ENCODE data around the gene TRIO. TPM values are rescaled to one million over a fixed set of nuclear protein-coding genes. Genes with fewer than 3 reads are reported as not detected.

TRIO gene
- total RNA-seq, 1 experiment from 2014 or later = 68.4 TPM

GRCh38 chr5:14298126-14298847, 155.1 kb downstream of the TRIO start:
- Histone ChIP-seq H2AFZ (ENCODE audit: low read depth, low read length, poor library complexity, severe bottlenecking) (no peak overlapping the region), H3K36me3 (ENCODE audit: control insufficient read depth in 1 of 2, insufficient read depth in 2 of 2, low read length in 2 of 2) (peaks cover 3 to 8% of the 10 kb centered on the region in 2 experiments; a peak in 3 of 4 replicates), H4K20me1 (ENCODE audit: insufficient read depth) (no peaks in the 10 kb centered on the region), H3K4me3 (replicated peaks in 1 of 2; ENCODE audit: low read depth in 1 of 2, low read length in 2 of 2) (no peak overlapping the region), H3K4me1 (ENCODE audit: control insufficient read depth in 1 of 2, insufficient read depth in 2 of 2, low read length in 2 of 2) (no peaks in the 10 kb centered on the region), H3K4me2 (ENCODE audit: low read length) (no peak overlapping the region), H3K9me3 (ENCODE audit: control insufficient read depth in 1 of 2, insufficient read depth in 1 of 2, low read depth in 1 of 2, low read length in 2 of 2) (no peaks in the 10 kb centered on the region), H3K27me3 (ENCODE audit: insufficient read depth, low read length) (no peaks in the 10 kb centered on the region), H3K79me2 (ENCODE audit: insufficient read depth, low read length) (peaks cover 6% of the 10 kb centered on the region; the same call in 1 of the 2 replicates), H3K9ac (ENCODE audit: low read length) (no peak overlapping the region), H3K27ac (ENCODE audit: low read depth, low read length) (no peak overlapping the region), H3K9me2 (ENCODE audit: insufficient read depth) (no peaks in the 10 kb centered on the region)
- ChIA-PET RAD21 (ENCODE audit: low non-redundant PET in 1 of 2, low total read pairs in 2 of 2, uncharacterized antibody in 2 of 2, unreplicated experiment in 2 of 2) (no interaction called here), CTCF (no interaction called here), POLR2A (no interaction called here)
- no TSS peak for BruUV-seq (replicated peaks)
- DNase-seq (ENCODE audit: low read depth, low spot score) = no peak
- no peak for ATAC-seq
- no peak for TF ChIP-seq JUND (IDR thresholded peaks at IDR 0.05)
- TF ChIP-seq EGR1 (IDR thresholded peaks at IDR 0.05; ENCODE audit: low read depth) = no peak
- no peak for TF ChIP-seq POLR2A (IDR thresholded peaks at IDR 0.05; ENCODE audit: borderline replicate concordance, extremely low read depth, insufficient read depth, insufficient read length)
- TF ChIP-seq ZNF274 (IDR thresholded peaks at IDR 0.05; ENCODE audit: low read depth, low read length) = no peak
- TF ChIP-seq ATF3 (IDR thresholded peaks at IDR 0.05) = no peak
- intact Hi-C loops (cut with micrococcal nuclease) = no loop called here

GRCh38 chr5:14299666-14300065, 156.5 kb downstream of the TRIO start:
- ChIA-PET RAD21 (ENCODE audit: low non-redundant PET in 1 of 2, low total read pairs in 2 of 2, uncharacterized antibody in 2 of 2, unreplicated experiment in 2 of 2) (no interaction called here), CTCF (no interaction called here), POLR2A (no interaction called here)
- TF ChIP-seq YY1 (IDR thresholded peaks at IDR 0.05; ENCODE audit: extremely low read depth, insufficient replicate concordance, low read depth, low read length) (no peak), POLR2AphosphoS5 (IDR thresholded peaks at IDR 0.05; ENCODE audit: low read depth, low read length) (no peak), RAD21 (IDR thresholded peaks at IDR 0.05; ENCODE audit: low read depth) (no peak), EGR1 (IDR thresholded peaks at IDR 0.05; ENCODE audit: low read depth) (no peak), REST (IDR thresholded peaks at IDR 0.05; ENCODE audit: low read depth) (no peak), TCF7L2 (IDR thresholded peaks at IDR 0.05; ENCODE audit: borderline replicate concordance, extremely low read depth, insufficient read depth, insufficient read length) (no peak), ATF3 (IDR thresholded peaks at IDR 0.05) (no peak), ELF1 (IDR thresholded peaks at IDR 0.05; ENCODE audit: borderline replicate concordance, low read depth) (no peak), SP1 (IDR thresholded peaks at IDR 0.05; ENCODE audit: low read depth) (no peak)
- no peaks in the 10 kb centered on the region for H3K27me3 ChIP-seq (ENCODE audit: insufficient read depth, low read length)
- no TSS peak for BruUV-seq (replicated peaks)
- intact Hi-C loops (cut with micrococcal nuclease) = no loop called here
- H3K4me3 ChIP-seq (replicated peaks in 1 of 2; ENCODE audit: low read depth in 1 of 2, low read length in 2 of 2) = no peak overlapping the region
- no peak overlapping the region for H2AFZ ChIP-seq (ENCODE audit: low read depth, low read length, poor library complexity, severe bottlenecking)
- no peak overlapping the region for H3K27ac ChIP-seq (ENCODE audit: low read depth, low read length)
- no peak overlapping the region for H3K9ac ChIP-seq (ENCODE audit: low read length)
- H3K4me2 ChIP-seq (ENCODE audit: low read length) = no peak overlapping the region
- DNase-seq (ENCODE audit: low read depth, low spot score) (no peak), ATAC-seq (no peak)
- no peaks in the 10 kb centered on the region for H3K9me3 ChIP-seq (ENCODE audit: control insufficient read depth in 1 of 2, insufficient read depth in 1 of 2, low read depth in 1 of 2, low read length in 2 of 2)
- no peaks in the 10 kb centered on the region for H3K9me2 ChIP-seq (ENCODE audit: insufficient read depth)
- H4K20me1 ChIP-seq (ENCODE audit: insufficient read depth) = no peaks in the 10 kb centered on the region
- H3K79me2 ChIP-seq (ENCODE audit: insufficient read depth, low read length) = peaks cover 6% of the 10 kb centered on the region; the same call in 1 of the 2 replicates
- H3K36me3 ChIP-seq (ENCODE audit: control insufficient read depth in 1 of 2, insufficient read depth in 2 of 2, low read length in 2 of 2) = peaks cover 0 to 3% of the 10 kb centered on the region in 2 experiments; a peak in 1 of 4 replicates
- H3K4me1 ChIP-seq (ENCODE audit: control insufficient read depth in 1 of 2, insufficient read depth in 2 of 2, low read length in 2 of 2) = no peaks in the 10 kb centered on the region

Measured in HCT116 (cell line).